Tibial nerve (tissue), 4 donors: ENCODE results near the gene ICAM3.

ENCODE experiments used
- EP300 ChIP-seq, 2 donors: sonication (generic); formaldehyde crosslinking; IDR thresholded peaks; one replicate each; pipeline ENCODE4 v1.6.1; 2017; ENCODE audit warnings: antibody characterized with exemption in 2 of 2, mild to moderate bottlenecking in 1 of 2
- TF ChIP-seq, protein P1 (sequence below), 5 experiments: fragments of 200-600 bp in 3 of 5; fragments of 450-650 bp in 2 of 5; sonication (generic) in 3 of 5; IDR thresholded peaks; one replicate each; pipeline ENCODE4 v1.5.1; 2016 to 2019; ENCODE audit warnings: antibody characterized with exemption in 5 of 5, mild to moderate bottlenecking in 3 of 5, moderate library complexity in 2 of 5

DNA sequence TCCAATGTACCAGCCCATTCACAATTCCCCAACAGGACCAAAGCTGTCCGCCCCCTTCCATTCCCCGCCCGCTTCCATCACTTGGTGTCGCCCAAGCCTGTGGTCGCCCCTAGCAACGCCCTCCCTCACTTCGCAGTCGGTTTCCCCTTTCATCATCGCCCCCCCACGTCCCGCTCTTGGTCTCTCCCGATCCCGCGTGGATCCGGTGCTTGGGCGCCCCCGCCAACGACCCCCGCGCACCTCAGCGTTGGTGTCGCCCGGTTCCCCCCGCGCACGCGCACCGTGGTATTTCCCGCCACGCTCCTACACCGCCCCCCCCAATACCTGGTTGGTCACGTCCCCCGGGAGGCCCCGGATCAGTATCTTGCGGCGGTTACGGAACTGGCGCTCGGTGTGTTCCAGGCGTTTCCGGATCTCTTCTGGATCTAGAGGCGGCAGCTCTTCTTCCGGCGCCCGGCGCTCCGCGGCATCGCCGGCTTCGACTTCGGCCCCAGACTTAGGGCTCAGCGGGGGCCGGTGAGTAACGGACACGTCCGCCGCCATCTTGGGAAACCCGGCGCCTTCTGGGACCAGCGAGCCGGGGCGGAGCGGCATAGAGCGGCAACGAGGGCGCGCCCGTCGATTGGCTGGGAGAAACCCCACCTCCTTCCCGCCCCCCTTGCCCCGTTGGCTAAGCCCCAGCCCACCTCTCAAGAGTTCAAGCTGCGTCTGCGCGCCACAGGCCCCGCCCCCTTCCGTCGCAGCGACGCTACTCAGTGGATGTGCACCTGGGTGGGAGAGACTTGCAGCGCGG lies 6.3 kb downstream of the ICAM3 start, which contains the start of gene RAVER1:
- TF ChIP-seq EP300 (IDR thresholded peaks at IDR 0.05): peak; percentile 68 to 91
- TF ChIP-seq, protein P1, sequence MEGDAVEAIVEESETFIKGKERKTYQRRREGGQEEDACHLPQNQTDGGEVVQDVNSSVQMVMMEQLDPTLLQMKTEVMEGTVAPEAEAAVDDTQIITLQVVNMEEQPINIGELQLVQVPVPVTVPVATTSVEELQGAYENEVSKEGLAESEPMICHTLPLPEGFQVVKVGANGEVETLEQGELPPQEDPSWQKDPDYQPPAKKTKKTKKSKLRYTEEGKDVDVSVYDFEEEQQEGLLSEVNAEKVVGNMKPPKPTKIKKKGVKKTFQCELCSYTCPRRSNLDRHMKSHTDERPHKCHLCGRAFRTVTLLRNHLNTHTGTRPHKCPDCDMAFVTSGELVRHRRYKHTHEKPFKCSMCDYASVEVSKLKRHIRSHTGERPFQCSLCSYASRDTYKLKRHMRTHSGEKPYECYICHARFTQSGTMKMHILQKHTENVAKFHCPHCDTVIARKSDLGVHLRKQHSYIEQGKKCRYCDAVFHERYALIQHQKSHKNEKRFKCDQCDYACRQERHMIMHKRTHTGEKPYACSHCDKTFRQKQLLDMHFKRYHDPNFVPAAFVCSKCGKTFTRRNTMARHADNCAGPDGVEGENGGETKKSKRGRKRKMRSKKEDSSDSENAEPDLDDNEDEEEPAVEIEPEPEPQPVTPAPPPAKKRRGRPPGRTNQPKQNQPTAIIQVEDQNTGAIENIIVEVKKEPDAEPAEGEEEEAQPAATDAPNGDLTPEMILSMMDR (IDR thresholded peaks at IDR 0.05): peak in 2 of 5 experiments; percentile 17 to 33
